Measurements from ENCODE around the gene SH3GL3.

SH3GL3 gene

GRCh38 chr15:83612898-83613635 is 165.9 kb downstream of the SH3GL3 start:
- DNase-seq: no peak

- DNase-seq: no peak
Measured at GRCh38 chr15:83613714-83614113, 166.6 kb downstream of the SH3GL3 start.

GRCh38 chr15:83616840-83617239 is 169.7 kb downstream of the SH3GL3 start:
- no peak for DNase-seq

GRCh38 chr15:83626171-83626802 is 179.1 kb downstream of the SH3GL3 start:
- DNase-seq: no peak

GRCh38 chr15:83631534-83631933 is 184.4 kb downstream of the SH3GL3 start:
- DNase-seq: no peak

GRCh38 chr15:83643201-83643600 is 196.1 kb downstream of the SH3GL3 start:
- no peak for DNase-seq

GRCh38 chr15:83644439-83644838 is 197.3 kb downstream of the SH3GL3 start:
- DNase-seq: no peak

GRCh38 chr15:83650831-83651230 is 203.7 kb downstream of the SH3GL3 start:
- no peak for DNase-seq

GRCh38 chr15:83651541-83651940 is 204.4 kb downstream of the SH3GL3 start:
- no peak for DNase-seq

- no peak for DNase-seq
Measured at GRCh38 chr15:83652626-83653204, 205.6 kb downstream of the SH3GL3 start.

GRCh38 chr15:83653288-83653638 is 206.1 kb downstream of the SH3GL3 start:
- peak; percentile 20 for DNase-seq

GRCh38 chr15:83653639-83654378 is 206.7 kb downstream of the SH3GL3 start, which contains the start of gene ADAMTSL3:
Gene ADAMTSL3, plus strand, starts transcription at chr15:83654123. Its CDS starts 1,639 bp downstream, at chr15:83655762.
- peak; percentile 61 for DNase-seq

- DNase-seq: peak; percentile 68
Measured at GRCh38 chr15:83654379-83655236, 207.5 kb downstream of the SH3GL3 start.

GRCh38 chr15:83655237-83655616 is 208.1 kb downstream of the SH3GL3 start:
- DNase-seq: no peak

GRCh38 chr15:83656192-83656591 is 209.1 kb downstream of the SH3GL3 start:
- no peak for DNase-seq

GRCh38 chr15:83656943-83657528 is 209.9 kb downstream of the SH3GL3 start:
- no peak for DNase-seq

- no peak for DNase-seq
Measured at GRCh38 chr15:83657549-83657948, 210.4 kb downstream of the SH3GL3 start.

GRCh38 chr15:83658430-83659416 is 211.6 kb downstream of the SH3GL3 start:
- no peak for DNase-seq

GRCh38 chr15:83659417-83659812 is 212.3 kb downstream of the SH3GL3 start:
- no peak for DNase-seq

- DNase-seq: no peak
Measured at GRCh38 chr15:83665480-83665879, 218.3 kb downstream of the SH3GL3 start.

Measured in right kidney (tissue), 1 donor.